ENCODE data around the gene TSHZ3. TPM values are rescaled to one million over a fixed set of nuclear protein-coding genes. Genes with fewer than 3 reads are reported as not detected.

TSHZ3 gene
- total and polyA plus RNA-seq, 2 of the 8 experiments (the other 6 are each of a cell fraction or from before 2014, with no cell fraction given), result 3.1 to 12.3 TPM

DNA sequence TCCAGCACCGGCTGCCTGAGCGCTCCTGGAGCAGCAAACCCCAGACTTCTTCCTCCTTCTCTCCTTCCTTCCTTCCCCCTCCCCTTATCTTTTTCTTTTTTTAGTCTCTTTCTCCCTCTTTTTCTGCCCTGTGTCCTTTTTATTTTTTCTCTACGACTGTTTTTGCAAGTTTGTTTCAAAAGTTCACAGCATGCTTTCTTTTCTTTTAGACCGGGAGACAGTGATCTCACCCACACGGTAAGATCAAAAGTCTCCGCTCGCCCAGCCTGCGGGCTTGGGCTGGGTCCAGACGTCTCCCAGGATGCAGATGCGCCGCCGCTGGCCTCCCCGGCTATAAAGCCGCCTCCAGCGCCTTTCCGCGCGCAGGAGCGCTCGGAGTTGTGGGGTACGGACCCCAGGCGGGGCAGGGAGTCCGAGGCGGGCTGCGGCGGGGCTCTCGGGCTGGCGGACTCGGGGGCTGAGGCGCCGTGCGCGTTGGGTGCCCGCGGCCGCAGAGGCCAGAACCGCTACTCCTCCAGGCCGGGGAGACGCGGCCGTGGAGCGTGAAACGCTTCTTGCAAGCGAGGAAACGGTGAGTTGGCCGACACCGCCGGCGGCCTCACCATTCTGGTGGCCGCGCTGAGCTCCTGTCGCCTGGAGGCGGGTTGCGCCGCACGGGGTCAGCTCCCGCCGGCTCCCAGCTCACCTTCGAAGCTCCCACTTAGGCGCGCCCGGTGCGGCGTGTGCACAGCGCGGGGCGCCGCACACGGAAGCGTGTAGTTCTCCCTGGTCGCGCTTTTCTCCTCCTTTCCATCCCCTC is 2.0 kb upstream of the TSHZ3 start (continued):
- TF ChIP-seq TAF1 (IDR thresholded peaks at IDR 0.05; ENCODE audit: low read depth, low read length), result 0 out of 2 replicates have a peak, but pooled peaks have one; percentile 13
- TF ChIP-seq, protein P1, sequence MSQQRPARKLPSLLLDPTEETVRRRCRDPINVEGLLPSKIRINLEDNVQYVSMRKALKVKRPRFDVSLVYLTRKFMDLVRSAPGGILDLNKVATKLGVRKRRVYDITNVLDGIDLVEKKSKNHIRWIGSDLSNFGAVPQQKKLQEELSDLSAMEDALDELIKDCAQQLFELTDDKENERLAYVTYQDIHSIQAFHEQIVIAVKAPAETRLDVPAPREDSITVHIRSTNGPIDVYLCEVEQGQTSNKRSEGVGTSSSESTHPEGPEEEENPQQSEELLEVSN (IDR thresholded peaks at IDR 0.05), result peak; percentile 86
- TF ChIP-seq, protein P2, sequence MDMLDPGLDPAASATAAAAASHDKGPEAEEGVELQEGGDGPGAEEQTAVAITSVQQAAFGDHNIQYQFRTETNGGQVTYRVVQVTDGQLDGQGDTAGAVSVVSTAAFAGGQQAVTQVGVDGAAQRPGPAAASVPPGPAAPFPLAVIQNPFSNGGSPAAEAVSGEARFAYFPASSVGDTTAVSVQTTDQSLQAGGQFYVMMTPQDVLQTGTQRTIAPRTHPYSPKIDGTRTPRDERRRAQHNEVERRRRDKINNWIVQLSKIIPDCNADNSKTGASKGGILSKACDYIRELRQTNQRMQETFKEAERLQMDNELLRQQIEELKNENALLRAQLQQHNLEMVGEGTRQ (IDR thresholded peaks at IDR 0.05; ENCODE audit: low read length), result no peak
- no peak for TF ChIP-seq POU5F1 (IDR thresholded peaks at IDR 0.05; ENCODE audit: low read depth, low read length)
